ENCODE measurements around the gene NIN.

- TF ChIP-seq CTCF (IDR thresholded peaks at IDR 0.05): no peak
- TF ChIP-seq POLR2A (IDR thresholded peaks at IDR 0.05): no peak
These were observed 67.5 kb downstream of the NIN start for GRCh38 chr14:50763382-50764007.

All from lower leg skin (tissue), 3 donors.